GM19463 (cell line): ENCODE data around the gene KIF26B.

Source experiments
- ATAC-seq: cut with Tn5 transposase; IDR thresholded peaks from one replicate; pipeline ENCODE4 v1.9.1; 2021; ENCODE audit warnings: mild to moderate bottlenecking, moderate library complexity; ENCODE audit not compliant: unreplicated experiment

Gene KIF26B

GRCh38 chr1:245542365-245542764 lies 387.6 kb downstream of the KIF26B start:
- ATAC-seq: no peak

GRCh38 chr1:245544236-245544635 lies 389.5 kb downstream of the KIF26B start:
- no peak for ATAC-seq

- no peak for ATAC-seq
Measured at GRCh38 chr1:245546875-245547274, 392.1 kb downstream of the KIF26B start.

GRCh38 chr1:245549996-245550719 lies 395.4 kb downstream of the KIF26B start:
- ATAC-seq: no peak

GRCh38 chr1:245550720-245551043 lies 395.9 kb downstream of the KIF26B start:
- no peak for ATAC-seq

GRCh38 chr1:245551536-245551935 lies 396.8 kb downstream of the KIF26B start:
- ATAC-seq: no peak

GRCh38 chr1:245552331-245552730 lies 397.5 kb downstream of the KIF26B start:
- ATAC-seq: no peak

GRCh38 chr1:245556057-245556456 lies 401.3 kb downstream of the KIF26B start:
- ATAC-seq: no peak

- ATAC-seq: no peak
Measured at GRCh38 chr1:245558069-245558468, 403.3 kb downstream of the KIF26B start.

- no peak for ATAC-seq
Measured at GRCh38 chr1:245560316-245560859, 405.6 kb downstream of the KIF26B start.

- no peak for ATAC-seq
Measured at GRCh38 chr1:245561665-245562234, 407.0 kb downstream of the KIF26B start.

GRCh38 chr1:245566134-245566533 lies 411.3 kb downstream of the KIF26B start:
- no peak for ATAC-seq

GRCh38 chr1:245566952-245567351 lies 412.2 kb downstream of the KIF26B start:
- no peak for ATAC-seq

GRCh38 chr1:245571815-245572294 lies 417.1 kb downstream of the KIF26B start:
- ATAC-seq: no peak

GRCh38 chr1:245572709-245573108 lies 417.9 kb downstream of the KIF26B start:
- no peak for ATAC-seq

- no peak for ATAC-seq
Measured at GRCh38 chr1:245575710-245576109, 420.9 kb downstream of the KIF26B start.

GRCh38 chr1:245576323-245576722 lies 421.5 kb downstream of the KIF26B start:
- no peak for ATAC-seq

GRCh38 chr1:245577191-245578157 lies 422.7 kb downstream of the KIF26B start:
- ATAC-seq: no peak

- ATAC-seq: no peak
Measured at GRCh38 chr1:245578308-245578707, 423.5 kb downstream of the KIF26B start.

- ATAC-seq: no peak
Measured at GRCh38 chr1:245578771-245579170, 424.0 kb downstream of the KIF26B start.

GRCh38 chr1:245579881-245580280 lies 425.1 kb downstream of the KIF26B start:
- ATAC-seq: no peak
